Ishikawa (cell line): Measurements from ENCODE around the gene ERMP1.

Experiments
- CEBPB ChIP-seq: IDR thresholded peaks from 2 replicates; pipeline ENCODE4 v1.6.1; 2012
- CREB1 ChIP-seq: IDR thresholded peaks from 2 replicates; pipeline ENCODE4 v1.6.1; 2012; ENCODE audit warnings: low read depth
- EGR1 ChIP-seq: IDR thresholded peaks from 2 replicates; pipeline ENCODE4 v1.6.1; 2012
- EP300 ChIP-seq: IDR thresholded peaks from 2 replicates; pipeline ENCODE4 v1.6.1; 2012; ENCODE audit warnings: borderline replicate concordance
- FOXM1 ChIP-seq: IDR thresholded peaks from 2 replicates; pipeline ENCODE4 v1.6.1; 2012; ENCODE audit warnings: low read depth, borderline replicate concordance
- NFIC ChIP-seq: IDR thresholded peaks from 2 replicates; pipeline ENCODE4 v1.6.1; 2012
- RAD21 ChIP-seq: IDR thresholded peaks from 2 replicates; pipeline ENCODE4 v1.6.1; 2012; ENCODE audit warnings: low read depth
- TAF1 ChIP-seq: IDR thresholded peaks from 2 replicates; pipeline ENCODE4 v1.6.1; 2012; ENCODE audit warnings: low read depth, mild to moderate bottlenecking
- TCF12 ChIP-seq: IDR thresholded peaks from 2 replicates; pipeline ENCODE4 v1.6.1; 2012; ENCODE audit warnings: low read depth
- TEAD4 ChIP-seq: IDR thresholded peaks from 2 replicates; pipeline ENCODE4 v1.6.1; 2012
- YY1 ChIP-seq: IDR thresholded peaks from 2 replicates; pipeline ENCODE4 v1.6.1; 2012; ENCODE audit warnings: low read depth
- ZBTB7A ChIP-seq: IDR thresholded peaks from 2 replicates; pipeline ENCODE4 v1.6.1; 2012; ENCODE audit warnings: low read depth
- TF ChIP-seq, protein P1 (sequence below): IDR thresholded peaks from 2 replicates; pipeline ENCODE4 v1.6.1; 2012
- TF ChIP-seq, protein P2 (sequence below): IDR thresholded peaks from 2 replicates; pipeline ENCODE4 v1.6.1; 2012
- TF ChIP-seq, protein P3 (sequence below): IDR thresholded peaks from 2 replicates; pipeline ENCODE4 v1.6.1; 2012; ENCODE audit warnings: low read depth, mild to moderate bottlenecking

The ERMP1 gene

DNA sequence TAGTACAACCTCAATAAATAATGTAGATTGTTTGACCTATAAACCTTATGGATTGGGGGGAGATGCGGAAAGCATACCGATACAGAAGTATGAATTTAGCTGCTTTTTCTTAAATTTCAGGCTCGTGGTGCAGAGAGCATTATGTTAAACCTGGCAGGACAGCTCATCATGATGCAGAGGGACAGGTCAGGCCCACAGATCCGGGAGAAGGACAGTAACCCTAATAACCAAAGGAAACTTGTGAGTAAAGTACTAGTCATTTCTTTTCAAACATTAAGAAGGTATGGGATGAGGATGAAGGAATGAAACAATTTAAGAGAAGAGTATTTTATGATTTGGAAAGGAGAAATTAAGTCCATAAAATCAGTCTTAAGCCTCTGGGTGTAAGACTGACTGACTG, 70.5 kb downstream of the ERMP1 start:
- TF ChIP-seq CEBPB (no peak), ZBTB7A (no peak), TCF12 (no peak), RAD21 (no peak), YY1 (no peak), EP300 (no peak), EGR1 (no peak), TEAD4 (no peak)
- TF ChIP-seq, protein P1, sequence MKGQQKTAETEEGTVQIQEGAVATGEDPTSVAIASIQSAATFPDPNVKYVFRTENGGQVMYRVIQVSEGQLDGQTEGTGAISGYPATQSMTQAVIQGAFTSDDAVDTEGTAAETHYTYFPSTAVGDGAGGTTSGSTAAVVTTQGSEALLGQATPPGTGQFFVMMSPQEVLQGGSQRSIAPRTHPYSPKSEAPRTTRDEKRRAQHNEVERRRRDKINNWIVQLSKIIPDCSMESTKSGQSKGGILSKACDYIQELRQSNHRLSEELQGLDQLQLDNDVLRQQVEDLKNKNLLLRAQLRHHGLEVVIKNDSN: no peak
- TF ChIP-seq, protein P2, sequence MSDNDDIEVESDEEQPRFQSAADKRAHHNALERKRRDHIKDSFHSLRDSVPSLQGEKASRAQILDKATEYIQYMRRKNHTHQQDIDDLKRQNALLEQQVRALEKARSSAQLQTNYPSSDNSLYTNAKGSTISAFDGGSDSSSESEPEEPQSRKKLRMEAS: no peak
- TF ChIP-seq, protein P3, sequence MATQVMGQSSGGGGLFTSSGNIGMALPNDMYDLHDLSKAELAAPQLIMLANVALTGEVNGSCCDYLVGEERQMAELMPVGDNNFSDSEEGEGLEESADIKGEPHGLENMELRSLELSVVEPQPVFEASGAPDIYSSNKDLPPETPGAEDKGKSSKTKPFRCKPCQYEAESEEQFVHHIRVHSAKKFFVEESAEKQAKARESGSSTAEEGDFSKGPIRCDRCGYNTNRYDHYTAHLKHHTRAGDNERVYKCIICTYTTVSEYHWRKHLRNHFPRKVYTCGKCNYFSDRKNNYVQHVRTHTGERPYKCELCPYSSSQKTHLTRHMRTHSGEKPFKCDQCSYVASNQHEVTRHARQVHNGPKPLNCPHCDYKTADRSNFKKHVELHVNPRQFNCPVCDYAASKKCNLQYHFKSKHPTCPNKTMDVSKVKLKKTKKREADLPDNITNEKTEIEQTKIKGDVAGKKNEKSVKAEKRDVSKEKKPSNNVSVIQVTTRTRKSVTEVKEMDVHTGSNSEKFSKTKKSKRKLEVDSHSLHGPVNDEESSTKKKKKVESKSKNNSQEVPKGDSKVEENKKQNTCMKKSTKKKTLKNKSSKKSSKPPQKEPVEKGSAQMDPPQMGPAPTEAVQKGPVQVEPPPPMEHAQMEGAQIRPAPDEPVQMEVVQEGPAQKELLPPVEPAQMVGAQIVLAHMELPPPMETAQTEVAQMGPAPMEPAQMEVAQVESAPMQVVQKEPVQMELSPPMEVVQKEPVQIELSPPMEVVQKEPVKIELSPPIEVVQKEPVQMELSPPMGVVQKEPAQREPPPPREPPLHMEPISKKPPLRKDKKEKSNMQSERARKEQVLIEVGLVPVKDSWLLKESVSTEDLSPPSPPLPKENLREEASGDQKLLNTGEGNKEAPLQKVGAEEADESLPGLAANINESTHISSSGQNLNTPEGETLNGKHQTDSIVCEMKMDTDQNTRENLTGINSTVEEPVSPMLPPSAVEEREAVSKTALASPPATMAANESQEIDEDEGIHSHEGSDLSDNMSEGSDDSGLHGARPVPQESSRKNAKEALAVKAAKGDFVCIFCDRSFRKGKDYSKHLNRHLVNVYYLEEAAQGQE: no peak

DNA sequence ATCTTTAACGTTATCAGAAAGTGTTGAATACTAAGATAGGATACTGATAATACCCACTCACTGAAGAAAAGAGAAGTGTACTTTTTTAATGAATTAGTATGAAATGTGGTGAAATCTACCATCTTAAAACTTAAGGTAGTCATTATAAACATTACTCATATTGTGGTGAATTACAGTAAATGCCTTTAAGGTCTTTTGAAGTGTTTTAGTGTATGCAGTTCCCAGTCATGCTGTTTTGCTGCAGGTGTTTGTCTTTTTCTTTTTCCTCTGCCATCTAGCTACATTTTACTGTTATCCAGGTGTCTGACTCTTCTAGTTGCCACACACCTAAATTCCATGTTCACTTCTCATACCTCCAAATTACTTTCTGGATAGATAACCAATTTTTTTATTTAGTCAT, 72.6 kb downstream of the ERMP1 start:
- TF ChIP-seq CREB1 (no peak), FOXM1 (no peak), YY1 (no peak), ZBTB7A (no peak), CEBPB (no peak), TCF12 (no peak), TAF1 (no peak), TEAD4 (no peak), EGR1 (no peak), NFIC (no peak), RAD21 (no peak), EP300 (no peak)
- TF ChIP-seq, protein P2: no peak
- TF ChIP-seq, protein P1: no peak
- TF ChIP-seq, protein P3: no peak

DNA sequence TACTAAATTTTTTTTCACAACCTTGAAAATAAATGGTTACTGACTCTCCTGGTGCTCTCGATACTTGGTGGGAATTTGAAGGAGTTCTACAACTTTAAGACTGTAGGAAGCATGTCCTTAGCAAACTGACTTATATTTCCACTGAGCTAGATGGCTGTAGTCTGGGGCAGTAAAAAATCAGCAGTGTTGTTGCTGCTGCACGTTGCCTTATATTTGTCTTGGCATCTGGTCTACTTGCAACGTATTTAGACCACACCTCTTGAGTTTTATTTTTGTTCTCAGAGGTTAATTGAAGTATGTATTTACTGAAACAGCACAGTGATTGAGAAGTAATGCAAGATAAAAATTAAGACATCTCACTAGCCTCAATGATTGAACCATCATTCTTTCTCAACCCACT, 76.3 kb downstream of the ERMP1 start:
- TF ChIP-seq CEBPB (no peak), TEAD4 (no peak), RAD21 (no peak)

DNA sequence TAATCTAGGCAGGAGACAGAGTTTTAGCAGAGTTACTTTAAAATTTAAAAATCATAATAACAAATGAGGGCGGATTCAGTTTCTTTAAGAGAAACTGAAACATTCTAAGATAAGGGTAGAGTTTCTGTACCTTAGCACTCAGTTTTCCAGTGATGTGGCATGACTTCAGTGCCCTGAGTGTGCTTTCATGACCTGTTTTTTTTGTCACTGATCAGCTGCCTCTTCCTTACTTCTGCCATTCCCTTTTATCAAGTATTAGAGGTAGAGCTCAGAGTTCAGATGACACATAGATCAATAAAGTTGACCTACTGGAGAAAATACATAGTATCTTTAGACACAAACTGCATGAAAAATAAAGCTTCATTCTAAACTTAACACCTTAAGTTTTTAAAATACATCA, 82.3 kb downstream of the ERMP1 start:
- TF ChIP-seq, protein P2: no peak
- TF ChIP-seq EGR1 (no peak), YY1 (no peak)

DNA sequence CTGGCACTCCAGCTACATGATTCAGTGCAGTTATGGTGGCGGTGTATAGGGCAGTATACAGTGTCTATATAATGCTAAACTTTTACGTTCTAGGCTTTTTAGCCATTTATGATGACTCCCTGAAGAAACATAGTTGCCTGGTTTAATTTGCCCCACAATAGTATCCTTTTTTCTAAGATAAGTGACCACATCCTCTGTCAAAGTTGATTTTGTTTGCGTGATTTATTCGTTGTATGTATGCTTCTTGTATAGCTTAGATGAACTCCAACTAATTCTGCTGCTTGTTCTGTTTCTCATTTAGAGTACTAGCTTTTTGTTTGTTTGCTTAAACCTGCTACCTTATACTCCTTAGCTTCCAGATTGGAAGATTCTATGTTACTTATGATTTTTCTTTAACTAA, 83.6 kb downstream of the ERMP1 start:
- TF ChIP-seq TAF1: no peak
- no peak for TF ChIP-seq RAD21
- TF ChIP-seq, protein P1: no peak
- no peak for TF ChIP-seq CREB1
- no peak for TF ChIP-seq TEAD4
- no peak for TF ChIP-seq YY1
- TF ChIP-seq, protein P2: no peak
- no peak for TF ChIP-seq FOXM1
- TF ChIP-seq EP300: no peak
- TF ChIP-seq NFIC: no peak
- no peak for TF ChIP-seq EGR1
- TF ChIP-seq, protein P3: no peak
- no peak for TF ChIP-seq ZBTB7A
- no peak for TF ChIP-seq TCF12
- no peak for TF ChIP-seq CEBPB
